HepG2 (cell line): ENCODE measurements around the gene ZNF514. TPM values are rescaled to one million over a fixed set of nuclear protein-coding genes. Genes with fewer than 3 reads are reported as not detected.
A peak's percentile ranks its signal among the peaks of the same experiment; 100 is the strongest.

ENCODE experiments used
- CC2D1A ChIP-seq: sonication (generic); formaldehyde crosslinking; IDR thresholded peaks from 2 replicates; pipeline ENCODE4 v1.8.1; 2023; ENCODE audit warnings: mild to moderate bottlenecking, missing genetic modification reagents
- ELF3 ChIP-seq: IDR thresholded peaks from 2 replicates; pipeline ENCODE4 v1.6.1; 2016; ENCODE audit warnings: missing genetic modification reagents, missing compliant biosample characterization
- GTF3A ChIP-seq: sonication (generic); formaldehyde crosslinking; conservative IDR thresholded peaks from 2 replicates; pipeline ENCODE4 v1.4.0; 2020; ENCODE audit warnings: mild to moderate bottlenecking, missing genetic modification reagents
- HDAC1 ChIP-seq: sonication (generic); formaldehyde crosslinking; IDR thresholded peaks from 2 replicates; pipeline ENCODE4 v1.5.1; 2020; ENCODE audit warnings: mild to moderate bottlenecking, missing genetic modification reagents
- KDM5B ChIP-seq: sonication (generic); formaldehyde crosslinking; IDR thresholded peaks from 2 replicates; pipeline ENCODE4 v1.4.0; 2020; ENCODE audit warnings: missing genetic modification reagents, mild to moderate bottlenecking, borderline replicate concordance
- MBD4 ChIP-seq: IDR thresholded peaks from 2 replicates; pipeline ENCODE4 v1.6.1; 2012; ENCODE audit warnings: low read length, inconsistent platforms, borderline replicate concordance
- MIER2 ChIP-seq: IDR thresholded peaks from 2 replicates; pipeline ENCODE4 v1.6.1; 2016; ENCODE audit warnings: missing biosample characterization, missing genetic modification reagents
- MLLT10 ChIP-seq: sonication (generic); formaldehyde crosslinking; IDR thresholded peaks from 2 replicates; pipeline ENCODE4 v1.4.0; 2020; ENCODE audit warnings: missing genetic modification reagents
- SP2 ChIP-seq: sonication (generic); formaldehyde crosslinking; IDR thresholded peaks from 2 replicates; pipeline ENCODE4 v1.5.1; 2020; ENCODE audit warnings: mild to moderate bottlenecking, missing genetic modification reagents
- TFE3 ChIP-seq: IDR thresholded peaks from 2 replicates; pipeline ENCODE4 v1.6.1; 2016
- USF2 ChIP-seq, 2 experiments: sonication (generic) in 1 of 2; formaldehyde crosslinking in 1 of 2; IDR thresholded peaks; 2 replicates each; pipeline versions ENCODE4 v1.5.1 to v1.6.1; 2011 to 2020; ENCODE audit warnings: borderline replicate concordance in 1 of 2, low read depth in 1 of 2, low read length in 1 of 2, mild to moderate bottlenecking in 1 of 2, missing genetic modification reagents in 1 of 2, moderate library complexity in 1 of 2
- ZNF318 ChIP-seq: sonication (generic); formaldehyde crosslinking; IDR thresholded peaks from 2 replicates; pipeline ENCODE4 v1.4.0; 2020; ENCODE audit warnings: mild to moderate bottlenecking, missing genetic modification reagents
- ZNF329 ChIP-seq: sonication (generic); formaldehyde crosslinking; IDR thresholded peaks from 2 replicates; pipeline ENCODE4 v1.9.0; 2021; ENCODE audit warnings: low read depth, mild to moderate bottlenecking, missing genetic modification reagents
- ZNF333 ChIP-seq: sonication (generic); formaldehyde crosslinking; IDR thresholded peaks from 2 replicates; pipeline ENCODE4 v1.4.0; 2020; ENCODE audit warnings: mild to moderate bottlenecking, missing genetic modification reagents, borderline replicate concordance
- ZNF430 ChIP-seq: sonication (generic); formaldehyde crosslinking; IDR thresholded peaks from 2 replicates; pipeline ENCODE4 v1.9.0; 2021; ENCODE audit warnings: mild to moderate bottlenecking, missing genetic modification reagents
- ZNF44 ChIP-seq: sonication (generic); formaldehyde crosslinking; IDR thresholded peaks from 2 replicates; pipeline ENCODE4 v1.5.1; 2020; ENCODE audit warnings: mild to moderate bottlenecking, missing genetic modification reagents
- ZNF746 ChIP-seq: sonication (generic); formaldehyde crosslinking; IDR thresholded peaks from 2 replicates; pipeline ENCODE4 v1.8.0; 2022; ENCODE audit warnings: mild to moderate bottlenecking, missing genetic modification reagents
- polyA plus RNA-seq, 8 experiments: library from polyadenylated mRNA; depleted of rRNA in 3 of 8; stranded (reverse) in 7 of 8; unstranded in 1 of 8; fragments of >200 nt; fragmentation: Illumina TruSeq in 4 of 8; extraction: Trizol in 4 of 8; gene quantifications; 2 replicates each; pipeline versions ENCODE4 v1.2.1 to v1.2.3, GENCODE V29; 2011 to 2016; ENCODE audit warnings: low read depth in 4 of 8, missing spikeins in 1 of 8, mixed read lengths in 1 of 8; ENCODE audit not compliant: insufficient read depth in 1 of 8
- total RNA-seq, 5 experiments: library from RNA; depleted of rRNA; stranded (reverse); fragments of >200 nt; fragmentation: Illumina TruSeq; extraction: Trizol; gene quantifications; 2 replicates each; pipeline ENCODE4 v1.2.3, GENCODE V29; 2016; ENCODE audit warnings: low read depth in 1 of 5

Gene ZNF514
- total and polyA plus RNA-seq, 2 of the 13 experiments (the other 11 are each of a cell fraction or from before 2014, with no cell fraction given): 15.2 to 18.7 TPM

- no peak for TF ChIP-seq MBD4
- peak; percentile 80; the same call in 1 of the 2 replicates for TF ChIP-seq ZNF318 (CRISPR knock-in tag)
- peak; percentile 88 for TF ChIP-seq GTF3A (CRISPR knock-in tag)
- no peak for TF ChIP-seq ZNF746 (CRISPR knock-in tag)
- peak; percentile 15; the same call in 1 of the 2 replicates for TF ChIP-seq TFE3
- TF ChIP-seq MIER2 (CRISPR knock-in tag): peak; percentile 49; the same call in 1 of the 2 replicates
- peak; percentile 91 for TF ChIP-seq KDM5B (CRISPR knock-in tag)
- no peak for TF ChIP-seq USF2 (IDR thresholded peaks at IDR 0.05; ENCODE audit: low read depth, low read length)
- TF ChIP-seq USF2 (CRISPR knock-in tag; IDR thresholded peaks at IDR 0.05; ENCODE audit: borderline replicate concordance): no peak
- TF ChIP-seq HDAC1 (CRISPR knock-in tag): peak; percentile 97
- peak; percentile 83; the same call in 1 of the 2 replicates for TF ChIP-seq ZNF333
- no peak for TF ChIP-seq ZNF44 (CRISPR knock-in tag)
- TF ChIP-seq SP2 (CRISPR knock-in tag): no peak
- TF ChIP-seq MLLT10: no peak
- peak; percentile 76 for TF ChIP-seq ELF3 (CRISPR knock-in tag)
- TF ChIP-seq CC2D1A (CRISPR knock-in tag): peak; percentile 83; the same call in 1 of the 2 replicates
- 0 out of 2 replicates have a peak, but pooled peaks have one; percentile 41 for TF ChIP-seq ZNF430
- no peak for TF ChIP-seq ZNF329
Measured at GRCh38 chr2:95121407-95122196, 38.0 kb downstream of the ZNF514 start, which contains the start of gene MRPS5 (continued).
